ENCODE data around the gene TCF4.

GRCh38 chr18:55497825-55498403 is 90.1 kb downstream of the TCF4 start:
- TF ChIP-seq ARNTL (CRISPR knock-in tag; IDR thresholded peaks at IDR 0.05; ENCODE audit: borderline replicate concordance, low read depth) (no peak), POU6F1 (CRISPR knock-in tag; IDR thresholded peaks at IDR 0.05; ENCODE audit: borderline replicate concordance, low read depth) (no peak), PPARA (CRISPR knock-in tag; IDR thresholded peaks at IDR 0.05; ENCODE audit: borderline replicate concordance) (no peak)

All from SK-N-SH treated with all-trans-retinoic acid at 6 μM for 48 hours (cell line).